HEK293 (cell line): Measurements from ENCODE around the gene MRPS2.
"Not testable (repeated sequence)": the region's sequence is repeated elsewhere in the genome, so short reads cannot be mapped to it uniquely, and the experiment has no call there.

Source experiments
- CTCF ChIA-PET: fragments of 350-600 bp; formaldehyde crosslinking; extraction: SDS; loops from one replicate; lab custom pipeline; 2021; ENCODE audit warnings: antibody characterized with exemption; lab: Yijun Ruan, JAX
- POLR2A ChIA-PET: fragments of 300-600 bp; formaldehyde crosslinking; extraction: SDS; loops from one replicate; lab custom pipeline; 2020; ENCODE audit warnings: antibody characterized with exemption, inconsistent platforms; lab: Yijun Ruan, JAX
- H3K27ac ChIP-seq: fragments of 200-500 bp; sonication (Bioruptor generic); 2 replicates; pipeline ENCODE4 v1.5.1; 2014; ENCODE audit warnings: low read depth, low read length, control low read depth, inconsistent platforms; ENCODE audit errors: extremely low read depth
- H3K36me3 ChIP-seq, 2 experiments: fragments of 200-500 bp in 1 of 2; sonication (Bioruptor generic) in 1 of 2; 1 replicate in 1 of 2; 2 replicates in 1 of 2; pipeline ENCODE4 v1.5.1; 2014 to 2017; ENCODE audit warnings: inconsistent platforms in 2 of 2, low read length in 2 of 2; ENCODE audit not compliant: control insufficient read depth in 2 of 2, insufficient read depth in 1 of 2
- H3K4me1 ChIP-seq: fragments of 200-500 bp; sonication (Bioruptor generic); 2 replicates; pipeline ENCODE4 v1.5.1; 2014; ENCODE audit warnings: mild to moderate bottlenecking, low read length, inconsistent platforms; ENCODE audit not compliant: control insufficient read depth, insufficient read depth
- H3K4me3 ChIP-seq: 2 replicates; pipeline ENCODE4 v1.5.1; 2011; ENCODE audit warnings: low read depth, mild to moderate bottlenecking, control low read depth, low read length, moderate library complexity
- H3K9me3 ChIP-seq: fragments of 200-500 bp; sonication (Bioruptor generic); 2 replicates; pipeline ENCODE4 v1.5.1; 2014; ENCODE audit warnings: low read depth, low read length, inconsistent platforms; ENCODE audit not compliant: control insufficient read depth, insufficient read depth
- GLI4 ChIP-seq: fragments of 450-650 bp; formaldehyde crosslinking; IDR thresholded peaks from 2 replicates; pipeline ENCODE4 v1.5.1; 2016; ENCODE audit warnings: missing biosample characterization, missing genetic modification characterization
- GLIS1 ChIP-seq: fragments of 450-650 bp; formaldehyde crosslinking; IDR thresholded peaks from 2 replicates; pipeline ENCODE4 v1.5.1; 2016; ENCODE audit warnings: missing biosample characterization, missing genetic modification characterization
- YY1 ChIP-seq: fragments of 450-650 bp; formaldehyde crosslinking; IDR thresholded peaks from 2 replicates; pipeline ENCODE4 v1.5.1; 2018; ENCODE audit warnings: missing biosample characterization, missing genetic modification characterization
- ZNF175 ChIP-seq: fragments of 450-650 bp; formaldehyde crosslinking; IDR thresholded peaks from 2 replicates; pipeline ENCODE4 v1.5.1; 2016; ENCODE audit warnings: missing biosample characterization, missing genetic modification characterization
- ZNF221 ChIP-seq: fragments of 450-650 bp; formaldehyde crosslinking; IDR thresholded peaks from 2 replicates; pipeline ENCODE4 v1.5.1; 2017; ENCODE audit warnings: missing biosample characterization, missing genetic modification characterization, borderline replicate concordance
- ZNF23 ChIP-seq: fragments of 450-650 bp; formaldehyde crosslinking; IDR thresholded peaks from 2 replicates; pipeline ENCODE4 v1.5.1; 2016; ENCODE audit warnings: missing biosample characterization, missing genetic modification characterization, borderline replicate concordance
- ZNF416 ChIP-seq: fragments of 450-650 bp; formaldehyde crosslinking; IDR thresholded peaks from 2 replicates; pipeline ENCODE4 v1.5.1; 2016; ENCODE audit warnings: missing biosample characterization, missing genetic modification characterization
- ZNF701 ChIP-seq: fragments of 450-650 bp; formaldehyde crosslinking; IDR thresholded peaks from 2 replicates; pipeline ENCODE4 v1.5.1; 2016; ENCODE audit warnings: missing biosample characterization, missing genetic modification characterization
- ZNF747 ChIP-seq: fragments of 450-650 bp; formaldehyde crosslinking; IDR thresholded peaks from 2 replicates; pipeline ENCODE4 v1.5.1; 2016; ENCODE audit warnings: missing biosample characterization, missing genetic modification characterization
- ZXDB ChIP-seq: fragments of 450-650 bp; formaldehyde crosslinking; IDR thresholded peaks from 2 replicates; pipeline ENCODE4 v1.5.1; 2016; ENCODE audit warnings: missing biosample characterization, missing genetic modification characterization
- TF ChIP-seq, protein P1 (sequence below): fragments of 450-650 bp; formaldehyde crosslinking; IDR thresholded peaks from 2 replicates; pipeline ENCODE4 v1.5.1; 2016; ENCODE audit warnings: missing biosample characterization, missing genetic modification characterization
- TF ChIP-seq, protein P2 (sequence below): fragments of 450-650 bp; formaldehyde crosslinking; IDR thresholded peaks from 2 replicates; pipeline ENCODE4 v1.5.1; 2016; ENCODE audit warnings: missing biosample characterization, missing genetic modification characterization
- TF ChIP-seq, protein P3 (sequence below): fragments of 450-650 bp; formaldehyde crosslinking; IDR thresholded peaks from 2 replicates; pipeline ENCODE4 v1.5.1; 2017; ENCODE audit warnings: missing biosample characterization, missing genetic modification characterization

The MRPS2 gene

DNA sequence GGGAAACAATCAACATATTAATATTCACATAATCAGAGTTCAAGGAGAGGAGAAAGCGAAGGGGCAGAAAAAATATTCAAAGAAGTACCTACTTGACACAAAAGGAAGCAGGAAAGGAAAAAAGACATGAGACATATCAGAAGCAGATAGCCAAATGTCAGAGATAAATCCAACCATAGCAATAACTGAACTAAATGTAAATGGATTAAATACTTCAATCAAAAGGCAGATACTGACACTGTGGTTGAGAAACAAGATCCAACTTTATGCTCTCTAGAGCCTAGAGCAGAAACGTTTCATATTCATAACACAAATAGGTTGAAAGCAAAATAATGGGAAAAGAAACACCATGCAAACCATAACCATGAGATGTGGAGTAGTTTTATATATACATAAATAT, 9.0 kb downstream of the MRPS2 start:
- no peak for TF ChIP-seq YY1 (tag by site-specific recombination)
- TF ChIP-seq GLIS1 (tag by site-specific recombination) = no peak
- TF ChIP-seq, protein P1, sequence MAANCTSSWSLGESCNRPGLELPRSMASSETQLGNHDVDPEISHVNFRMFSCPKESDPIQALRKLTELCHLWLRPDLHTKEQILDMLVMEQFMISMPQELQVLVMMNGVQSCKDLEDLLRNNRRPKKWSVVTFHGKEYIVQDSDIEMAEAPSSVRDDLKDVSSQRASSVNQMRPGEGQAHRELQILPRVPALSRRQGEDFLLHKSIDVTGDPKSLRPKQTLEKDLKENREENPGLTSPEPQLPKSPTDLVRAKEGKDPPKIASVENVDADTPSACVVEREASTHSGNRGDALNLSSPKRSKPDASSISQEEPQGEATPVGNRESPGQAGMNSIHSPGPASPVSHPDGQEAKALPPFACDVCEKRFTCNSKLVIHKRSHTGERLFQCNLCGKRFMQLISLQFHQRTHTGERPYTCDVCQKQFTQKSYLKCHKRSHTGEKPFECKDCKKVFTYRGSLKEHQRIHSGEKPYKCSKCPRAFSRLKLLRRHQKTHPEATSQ (tag by site-specific recombination) = no peak
- H3K27ac ChIP-seq = no peak overlapping the region
- H3K36me3 ChIP-seq = peaks cover 0 to 9% of the 10 kb centered on the region in 2 experiments; a peak in 1 of 3 replicates
- H3K4me3 ChIP-seq = no peak overlapping the region
- ChIA-PET CTCF (no interaction called here), POLR2A (no interaction called here)
- no peaks in the 10 kb centered on the region for H3K4me1 ChIP-seq
- no peaks in the 10 kb centered on the region for H3K9me3 ChIP-seq

DNA sequence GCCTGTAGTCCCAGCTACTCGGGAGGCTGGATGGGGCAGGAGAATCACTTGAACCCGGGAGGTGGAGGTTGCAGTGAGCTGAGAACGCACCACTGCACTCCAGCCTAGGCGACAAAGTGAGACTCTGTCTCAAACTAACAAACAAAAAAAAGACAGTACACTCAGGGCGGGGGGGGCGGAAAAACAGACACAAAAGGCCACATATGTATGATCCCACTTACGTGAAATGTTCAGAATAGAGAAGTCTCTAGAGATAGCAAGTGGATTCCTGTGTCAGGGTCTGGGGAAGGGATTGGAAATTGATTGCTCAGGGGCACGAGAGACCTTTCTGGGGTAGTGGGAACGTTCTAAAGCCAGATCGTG, 11.7 kb downstream of the MRPS2 start:
- H3K9me3 ChIP-seq = no peaks in the 10 kb centered on the region
- POLR2A ChIA-PET = interaction anchor here (0.6 kb wide), 1 partner anchor 78 kb away, joined by 3 read pairs; no protein-coding TSS in a partner anchor
- no peaks in the 10 kb centered on the region for H3K36me3 ChIP-seq
- no peaks in the 10 kb centered on the region for H3K4me1 ChIP-seq
- no peak overlapping the region for H3K4me3 ChIP-seq
- H3K27ac ChIP-seq = no peak overlapping the region
- CTCF ChIA-PET = no interaction called here
- TF ChIP-seq, protein P2, sequence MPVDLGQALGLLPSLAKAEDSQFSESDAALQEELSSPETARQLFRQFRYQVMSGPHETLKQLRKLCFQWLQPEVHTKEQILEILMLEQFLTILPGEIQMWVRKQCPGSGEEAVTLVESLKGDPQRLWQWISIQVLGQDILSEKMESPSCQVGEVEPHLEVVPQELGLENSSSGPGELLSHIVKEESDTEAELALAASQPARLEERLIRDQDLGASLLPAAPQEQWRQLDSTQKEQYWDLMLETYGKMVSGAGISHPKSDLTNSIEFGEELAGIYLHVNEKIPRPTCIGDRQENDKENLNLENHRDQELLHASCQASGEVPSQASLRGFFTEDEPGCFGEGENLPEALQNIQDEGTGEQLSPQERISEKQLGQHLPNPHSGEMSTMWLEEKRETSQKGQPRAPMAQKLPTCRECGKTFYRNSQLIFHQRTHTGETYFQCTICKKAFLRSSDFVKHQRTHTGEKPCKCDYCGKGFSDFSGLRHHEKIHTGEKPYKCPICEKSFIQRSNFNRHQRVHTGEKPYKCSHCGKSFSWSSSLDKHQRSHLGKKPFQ = no peak
- TF ChIP-seq, protein P3, sequence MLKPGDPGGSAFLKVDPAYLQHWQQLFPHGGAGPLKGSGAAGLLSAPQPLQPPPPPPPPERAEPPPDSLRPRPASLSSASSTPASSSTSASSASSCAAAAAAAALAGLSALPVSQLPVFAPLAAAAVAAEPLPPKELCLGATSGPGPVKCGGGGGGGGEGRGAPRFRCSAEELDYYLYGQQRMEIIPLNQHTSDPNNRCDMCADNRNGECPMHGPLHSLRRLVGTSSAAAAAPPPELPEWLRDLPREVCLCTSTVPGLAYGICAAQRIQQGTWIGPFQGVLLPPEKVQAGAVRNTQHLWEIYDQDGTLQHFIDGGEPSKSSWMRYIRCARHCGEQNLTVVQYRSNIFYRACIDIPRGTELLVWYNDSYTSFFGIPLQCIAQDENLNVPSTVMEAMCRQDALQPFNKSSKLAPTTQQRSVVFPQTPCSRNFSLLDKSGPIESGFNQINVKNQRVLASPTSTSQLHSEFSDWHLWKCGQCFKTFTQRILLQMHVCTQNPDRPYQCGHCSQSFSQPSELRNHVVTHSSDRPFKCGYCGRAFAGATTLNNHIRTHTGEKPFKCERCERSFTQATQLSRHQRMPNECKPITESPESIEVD (tag by site-specific recombination) = no peak

DNA sequence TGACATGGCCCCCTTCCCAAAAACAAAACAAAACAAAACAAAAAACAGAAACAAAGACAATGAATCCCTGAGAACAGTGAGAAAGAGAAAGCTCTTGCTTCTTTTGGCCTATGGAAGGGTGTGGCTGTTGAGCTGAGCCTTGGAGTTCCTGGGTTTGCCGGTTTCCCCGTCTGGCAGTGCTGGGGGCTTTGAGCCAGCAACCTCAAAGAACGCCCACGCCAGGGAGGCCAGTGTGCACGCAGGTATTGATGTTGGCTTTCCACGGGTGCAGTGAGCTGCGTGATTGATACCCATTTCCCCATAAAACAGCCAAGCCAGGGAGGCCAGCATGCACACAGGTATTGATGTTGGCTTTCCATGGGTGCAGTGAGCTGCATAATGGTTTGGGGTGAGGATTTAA, 12.4 kb downstream of the MRPS2 start:
- no peak overlapping the region for H3K27ac ChIP-seq
- H3K9me3 ChIP-seq = no peaks in the 10 kb centered on the region
- H3K36me3 ChIP-seq = no peaks in the 10 kb centered on the region
- H3K4me3 ChIP-seq = no peak overlapping the region
- TF ChIP-seq, protein P3 (tag by site-specific recombination) = no peak
- CTCF ChIA-PET = interaction anchor here (0.5 to 0.7 kb wide), 2 partner anchors 13 to 1344 kb away, joined by 3 to 4 read pairs; no protein-coding TSS in a partner anchor
- H3K4me1 ChIP-seq = no peaks in the 10 kb centered on the region
- POLR2A ChIA-PET = no interaction called here

DNA sequence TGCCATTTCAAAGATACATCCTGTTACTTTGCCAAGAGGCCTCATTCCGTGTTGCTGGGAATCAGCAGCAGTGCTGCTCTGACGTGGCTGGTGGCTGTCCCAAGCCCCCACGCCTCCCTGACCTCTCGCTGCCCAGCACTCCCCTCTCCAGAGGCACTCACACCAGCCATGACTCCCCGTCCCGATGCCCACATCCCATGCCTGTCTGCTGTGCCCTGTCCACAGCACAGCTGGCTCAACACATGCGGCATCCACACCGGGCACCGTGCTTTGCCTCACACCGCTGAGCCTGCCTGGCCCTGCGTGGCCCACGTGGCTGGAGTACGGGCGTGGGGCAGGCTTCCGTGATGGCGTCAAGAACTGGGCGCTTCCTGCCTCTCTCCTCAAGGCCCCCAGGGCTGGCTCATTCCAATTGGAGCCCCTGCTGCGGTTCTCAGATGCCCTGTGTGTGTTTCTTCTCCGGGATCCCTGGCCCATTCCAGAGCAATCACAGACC, 12.9 kb downstream of the MRPS2 start:
- ChIA-PET CTCF (interaction anchor here (0.5 to 0.7 kb wide), 2 partner anchors 13 to 1345 kb away, joined by 3 to 4 read pairs; no protein-coding TSS in a partner anchor), POLR2A (no interaction called here)
- H3K36me3 ChIP-seq = no peaks in the 10 kb centered on the region
- H3K9me3 ChIP-seq = no peaks in the 10 kb centered on the region
- no peak for TF ChIP-seq ZXDB (tag by site-specific recombination)
- TF ChIP-seq ZNF23 (tag by site-specific recombination) = no peak
- no peak for TF ChIP-seq ZNF175 (tag by site-specific recombination)
- no peak for TF ChIP-seq ZNF747 (tag by site-specific recombination)
- TF ChIP-seq ZNF701 (tag by site-specific recombination) = no peak
- TF ChIP-seq ZNF416 (tag by site-specific recombination) = no peak
- no peak for TF ChIP-seq ZNF221 (tag by site-specific recombination)
- no peak for TF ChIP-seq GLI4
- H3K4me3 ChIP-seq = no peak overlapping the region
- no peak overlapping the region for H3K27ac ChIP-seq
- H3K4me1 ChIP-seq = no peaks in the 10 kb centered on the region

DNA sequence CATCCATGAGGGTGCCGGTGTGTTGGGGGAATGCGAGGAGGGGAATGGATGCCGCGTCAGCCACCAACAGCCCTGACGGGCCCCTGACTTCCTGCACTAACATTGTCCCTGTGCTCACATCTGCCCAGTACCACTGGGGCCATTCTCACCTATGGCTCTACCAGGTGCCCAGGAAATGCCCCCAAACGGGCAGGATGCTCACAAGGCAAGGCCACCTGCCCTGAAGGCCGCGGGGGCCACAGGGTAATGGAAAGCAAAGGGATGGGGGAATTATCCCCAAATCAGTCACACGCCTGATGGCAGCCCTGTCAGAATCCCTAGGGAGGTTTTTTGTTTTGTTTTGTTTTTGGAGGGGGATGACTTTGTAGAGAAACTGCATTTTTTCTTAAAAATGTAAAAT, 13.4 kb downstream of the MRPS2 start:
- H3K4me1 ChIP-seq, H3K9me3 ChIP-seq, H3K27ac ChIP-seq, POLR2A ChIA-PET, CTCF ChIA-PET, H3K36me3 ChIP-seq, H3K4me3 ChIP-seq: not testable (repeated sequence)
